Muscle layer of colon (tissue), 2 donors: ENCODE data around the gene UBE2I.

Source experiments
- H3K27ac ChIP-seq: one replicate; pipeline ENCODE4 v1.7.0; 2013; ENCODE audit warnings: low read depth, mild to moderate bottlenecking, low read length, moderate library complexity
- H3K27me3 ChIP-seq, 2 donors: one replicate each; pipeline ENCODE4 v1.7.0; 2013; ENCODE audit warnings: low read length in 2 of 2, mild to moderate bottlenecking in 2 of 2; ENCODE audit not compliant: insufficient read depth in 2 of 2, control insufficient read depth in 1 of 2
- H3K36me3 ChIP-seq: one replicate; pipeline ENCODE4 v1.7.0; 2013; ENCODE audit warnings: mild to moderate bottlenecking, low read length; ENCODE audit not compliant: insufficient read depth
- H3K4me1 ChIP-seq: one replicate; pipeline ENCODE4 v1.7.0; 2013; ENCODE audit warnings: mild to moderate bottlenecking, low read length; ENCODE audit not compliant: insufficient read depth
- H3K4me3 ChIP-seq, 2 donors: one replicate each; pipeline ENCODE4 v1.7.0; 2013; ENCODE audit warnings: low read length in 2 of 2, low read depth in 1 of 2, mild to moderate bottlenecking in 1 of 2, moderate library complexity in 1 of 2
- H3K9ac ChIP-seq: one replicate; pipeline ENCODE4 v1.7.0; 2013; ENCODE audit warnings: low read length
- H3K9me3 ChIP-seq: one replicate; pipeline ENCODE4 v1.7.0; 2013; ENCODE audit warnings: mild to moderate bottlenecking, low read length
- donor health status: abdominal sarcoma.
- donor health status: Adenocarcinoma of cecum.

The UBE2I gene

DNA sequence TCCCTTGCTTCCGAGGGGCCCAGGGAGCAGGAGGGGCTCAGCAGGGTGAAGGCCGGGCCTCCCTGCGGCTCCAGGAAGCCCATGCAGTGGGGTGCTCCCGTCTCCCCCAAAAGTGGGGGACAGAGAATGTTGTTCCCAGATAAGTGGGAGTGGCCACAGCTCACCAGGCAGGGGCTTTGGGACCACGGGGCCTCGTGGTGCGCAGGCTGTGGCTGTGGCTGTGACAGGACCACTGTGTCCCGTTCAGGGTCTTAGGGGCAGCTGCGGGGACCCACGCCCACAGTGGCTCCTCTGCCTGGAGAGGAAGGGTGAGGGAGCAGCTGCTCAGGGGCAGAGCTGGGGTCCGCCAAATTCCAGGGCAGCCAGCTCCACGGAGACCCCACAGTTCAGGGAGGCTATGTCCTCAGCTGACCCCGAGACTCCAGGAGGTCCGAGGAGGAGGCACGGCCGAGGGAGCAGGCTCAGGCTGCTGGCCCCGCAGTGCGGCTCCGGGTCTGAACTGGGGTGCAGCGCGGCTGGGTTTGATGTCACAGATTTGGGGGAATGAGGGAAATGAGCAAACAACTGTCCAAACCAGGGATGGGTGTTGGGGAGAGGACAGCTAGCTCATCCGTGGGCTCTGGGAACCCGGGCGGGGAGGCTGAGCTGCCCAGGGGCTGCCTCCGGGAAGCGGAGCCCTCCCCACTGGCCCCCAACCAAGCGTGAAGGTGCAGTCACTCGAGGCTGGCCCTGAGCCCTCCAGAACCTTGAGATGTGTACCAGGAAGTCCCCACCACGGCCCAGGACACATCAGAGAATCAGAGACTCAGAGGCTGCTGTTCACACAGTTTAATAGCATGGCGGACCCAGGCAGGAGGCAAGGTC, 30.1 kb upstream of the UBE2I start:
- H3K36me3 ChIP-seq: no peaks in the 10 kb centered on the region
- no peak overlapping the region for H3K9ac ChIP-seq
- H3K27ac ChIP-seq: no peak overlapping the region
- H3K27me3 ChIP-seq: peaks cover 0 to 30% of the 10 kb centered on the region in 2 donors
- no peak overlapping the region for H3K4me3 ChIP-seq
- H3K9me3 ChIP-seq: no peaks in the 10 kb centered on the region
- no peaks in the 10 kb centered on the region for H3K4me1 ChIP-seq

DNA sequence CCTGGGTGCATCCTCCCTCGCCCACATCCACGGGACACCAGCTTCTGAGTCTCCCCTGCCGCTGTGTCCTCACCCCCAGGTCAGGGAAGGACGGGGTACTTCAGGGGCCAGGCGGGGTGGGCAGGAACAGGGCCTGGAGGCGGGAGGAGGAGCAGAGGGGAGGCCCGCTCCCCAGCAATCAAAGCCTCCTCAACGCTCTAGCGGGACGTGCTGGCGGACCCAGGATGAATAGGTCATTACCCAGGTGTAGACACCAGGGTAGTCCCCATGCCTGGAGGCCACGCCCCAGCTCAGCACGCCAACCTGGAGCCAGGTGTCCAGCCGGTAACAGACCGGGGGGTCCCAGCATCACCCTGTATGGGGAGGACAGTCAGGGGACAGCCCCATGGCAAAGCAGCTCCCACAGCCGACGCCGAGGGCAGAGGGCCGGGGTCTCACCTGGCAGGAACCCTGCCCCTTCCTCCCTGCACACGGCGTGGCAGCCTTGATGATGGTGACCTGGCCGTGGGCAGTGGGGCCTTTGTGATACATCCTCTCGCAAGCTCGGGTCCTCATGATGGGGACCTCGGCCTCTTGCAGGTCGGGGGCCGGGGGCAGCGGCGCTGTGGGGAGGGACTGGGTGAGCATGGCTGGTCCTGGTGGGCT, 29.4 kb upstream of the UBE2I start:
- Histone ChIP-seq H3K4me1 (no peaks in the 10 kb centered on the region), H3K9ac (no peak overlapping the region), H3K27me3 (peaks cover 0 to 30% of the 10 kb centered on the region in 2 donors), H3K27ac (no peak overlapping the region), H3K4me3 (no peak overlapping the region), H3K36me3 (no peaks in the 10 kb centered on the region), H3K9me3 (no peaks in the 10 kb centered on the region)

DNA sequence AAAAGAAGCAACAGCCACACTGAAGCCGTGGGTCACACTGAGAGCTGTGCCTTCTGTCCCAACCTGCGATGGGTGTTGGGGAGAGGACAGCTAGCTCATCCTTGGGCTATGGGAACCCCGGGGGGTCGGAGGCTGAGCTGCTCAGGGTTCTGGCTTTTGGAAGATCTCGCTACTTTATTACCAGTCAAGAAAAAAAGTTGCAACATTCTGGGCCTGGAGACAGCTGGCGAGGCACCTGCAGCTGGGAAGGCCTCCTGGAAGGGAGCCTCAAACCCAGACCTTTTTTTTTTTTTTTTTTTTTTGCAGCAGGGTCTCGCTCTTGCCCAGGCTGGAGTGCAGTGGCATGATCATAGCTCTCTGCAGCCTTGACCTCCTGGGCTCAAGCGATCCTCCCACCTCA, 28.7 kb upstream of the UBE2I start:
- Histone ChIP-seq H3K9me3 (no peaks in the 10 kb centered on the region), H3K36me3 (no peaks in the 10 kb centered on the region), H3K27me3 (peaks cover 0 to 36% of the 10 kb centered on the region in 2 donors), H3K27ac (no peak overlapping the region), H3K4me1 (no peaks in the 10 kb centered on the region), H3K9ac (no peak overlapping the region), H3K4me3 (no peak overlapping the region)

DNA sequence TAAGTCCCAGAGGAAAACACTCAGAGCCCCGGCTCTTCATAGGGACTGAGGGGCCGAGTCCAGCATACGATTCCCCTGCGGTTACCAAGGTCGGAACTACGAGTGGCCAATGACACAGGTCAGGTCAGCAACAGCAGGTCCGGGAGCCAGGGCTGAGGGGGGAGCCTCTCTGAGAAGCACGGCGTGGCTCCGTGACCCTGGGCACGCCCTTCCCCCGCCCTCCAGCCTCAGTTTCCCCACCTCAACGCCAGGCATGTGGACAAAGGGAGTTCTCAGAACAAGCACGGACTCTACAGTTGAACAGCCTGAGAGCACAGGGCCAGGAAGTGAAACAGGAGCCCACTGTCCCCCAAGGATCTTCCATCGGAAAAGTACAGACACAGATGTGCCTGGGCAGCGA, 27.9 kb upstream of the UBE2I start:
- peaks cover 0 to 36% of the 10 kb centered on the region in 2 donors for H3K27me3 ChIP-seq
- H3K9me3 ChIP-seq: no peaks in the 10 kb centered on the region
- H3K4me1 ChIP-seq: no peaks in the 10 kb centered on the region
- no peak overlapping the region for H3K27ac ChIP-seq
- H3K36me3 ChIP-seq: no peaks in the 10 kb centered on the region
- no peak overlapping the region for H3K4me3 ChIP-seq
- no peak overlapping the region for H3K9ac ChIP-seq

DNA sequence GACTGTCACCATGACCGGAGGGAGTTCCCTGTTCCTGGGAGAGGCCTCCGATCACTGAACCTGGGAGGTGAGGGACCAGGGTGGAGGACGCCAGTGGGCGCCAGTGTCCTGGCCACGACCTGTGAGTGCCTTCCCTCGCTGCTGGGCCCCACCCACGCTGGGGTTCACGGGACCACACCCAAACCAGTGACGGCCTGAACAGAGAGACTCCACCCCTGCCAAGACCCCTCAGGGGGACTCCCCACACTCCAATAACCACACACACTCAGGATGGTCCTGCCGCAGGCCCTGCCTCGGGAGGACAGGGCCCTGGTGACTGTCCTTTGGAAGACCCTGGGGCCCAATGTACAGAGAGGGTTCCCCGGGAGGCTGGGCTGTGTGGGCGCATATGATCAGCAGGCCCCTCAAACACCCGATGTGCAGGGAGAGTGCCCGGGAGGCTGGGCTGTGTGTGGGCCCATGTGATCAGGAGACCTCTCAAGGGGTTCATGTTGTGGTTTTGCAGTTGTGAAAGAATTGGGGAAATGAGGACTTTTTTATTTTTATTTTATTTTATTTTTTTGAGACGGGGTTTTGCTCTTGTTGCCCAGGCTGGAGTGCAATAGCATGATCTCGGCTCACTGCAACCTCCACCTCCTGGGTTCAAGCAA, 27.0 kb upstream of the UBE2I start:
- no peak overlapping the region for H3K9ac ChIP-seq
- H3K27me3 ChIP-seq: peaks cover 0 to 34% of the 10 kb centered on the region in 2 donors
- no peak overlapping the region for H3K4me3 ChIP-seq
- no peak overlapping the region for H3K27ac ChIP-seq
- H3K4me1 ChIP-seq: no peaks in the 10 kb centered on the region
- H3K9me3 ChIP-seq: no peaks in the 10 kb centered on the region
- no peaks in the 10 kb centered on the region for H3K36me3 ChIP-seq

DNA sequence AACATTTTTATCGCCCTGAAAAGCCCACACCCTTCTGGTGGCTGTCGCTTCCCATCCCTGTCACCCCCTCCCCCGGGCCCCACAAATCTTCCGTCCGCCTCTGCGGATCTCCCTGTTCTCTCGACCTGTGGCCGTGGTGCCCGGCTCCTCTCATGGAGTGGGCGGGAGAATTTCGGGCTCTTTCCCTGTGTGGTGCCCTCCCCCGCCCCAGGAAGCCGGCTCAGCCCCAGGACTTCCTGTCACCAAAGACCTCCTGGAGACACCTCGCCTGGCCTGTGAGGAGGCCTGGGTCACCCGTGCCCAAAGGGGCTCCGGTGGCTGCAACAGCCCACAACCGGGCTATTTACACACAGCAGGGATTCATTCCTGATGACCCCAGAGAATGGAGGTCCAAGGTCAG, 26.1 kb upstream of the UBE2I start:
- H3K4me1 ChIP-seq: no peaks in the 10 kb centered on the region
- H3K27me3 ChIP-seq: peaks cover 3 to 35% of the 10 kb centered on the region in 2 donors
- H3K36me3 ChIP-seq: no peaks in the 10 kb centered on the region
- H3K9ac ChIP-seq: no peak overlapping the region
- H3K4me3 ChIP-seq: no peak overlapping the region
- no peaks in the 10 kb centered on the region for H3K9me3 ChIP-seq
- no peak overlapping the region for H3K27ac ChIP-seq

DNA sequence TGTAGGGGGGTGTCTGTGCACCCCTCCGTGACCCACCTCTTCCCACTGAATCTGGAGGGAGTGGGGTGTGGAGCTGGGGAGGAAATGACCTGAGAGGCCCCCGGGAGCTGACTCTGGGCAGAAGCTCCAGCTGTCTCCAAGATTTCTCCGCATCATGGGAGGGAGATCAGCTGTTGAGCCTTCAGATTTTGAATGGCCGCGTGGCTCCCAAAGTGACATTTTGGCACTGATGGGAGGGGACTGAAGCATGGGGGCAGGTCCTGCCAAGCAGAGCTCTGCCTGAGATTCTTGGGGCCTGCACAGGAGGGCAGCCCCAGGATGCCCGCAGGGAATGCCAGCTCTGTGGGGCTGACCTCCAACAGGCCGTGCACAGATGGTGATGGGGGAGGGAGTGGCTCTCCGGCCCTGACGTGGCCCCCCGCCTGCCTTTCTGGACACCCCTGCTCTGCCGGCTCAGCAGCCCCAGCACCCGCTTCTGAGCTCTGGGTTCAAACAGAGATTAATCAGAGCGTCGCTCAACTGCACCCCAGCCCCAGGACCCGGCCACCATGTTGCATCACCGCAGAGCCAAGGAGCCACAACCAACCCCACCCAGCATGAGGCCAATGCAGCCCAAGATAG, 25.3 kb upstream of the UBE2I start:
- H3K4me1 ChIP-seq: no peaks in the 10 kb centered on the region
- H3K9ac ChIP-seq: no peak overlapping the region
- no peak overlapping the region for H3K27ac ChIP-seq
- H3K27me3 ChIP-seq: peaks cover 6 to 36% of the 10 kb centered on the region in 2 donors
- H3K4me3 ChIP-seq: no peak overlapping the region
- no peaks in the 10 kb centered on the region for H3K36me3 ChIP-seq
- no peaks in the 10 kb centered on the region for H3K9me3 ChIP-seq

DNA sequence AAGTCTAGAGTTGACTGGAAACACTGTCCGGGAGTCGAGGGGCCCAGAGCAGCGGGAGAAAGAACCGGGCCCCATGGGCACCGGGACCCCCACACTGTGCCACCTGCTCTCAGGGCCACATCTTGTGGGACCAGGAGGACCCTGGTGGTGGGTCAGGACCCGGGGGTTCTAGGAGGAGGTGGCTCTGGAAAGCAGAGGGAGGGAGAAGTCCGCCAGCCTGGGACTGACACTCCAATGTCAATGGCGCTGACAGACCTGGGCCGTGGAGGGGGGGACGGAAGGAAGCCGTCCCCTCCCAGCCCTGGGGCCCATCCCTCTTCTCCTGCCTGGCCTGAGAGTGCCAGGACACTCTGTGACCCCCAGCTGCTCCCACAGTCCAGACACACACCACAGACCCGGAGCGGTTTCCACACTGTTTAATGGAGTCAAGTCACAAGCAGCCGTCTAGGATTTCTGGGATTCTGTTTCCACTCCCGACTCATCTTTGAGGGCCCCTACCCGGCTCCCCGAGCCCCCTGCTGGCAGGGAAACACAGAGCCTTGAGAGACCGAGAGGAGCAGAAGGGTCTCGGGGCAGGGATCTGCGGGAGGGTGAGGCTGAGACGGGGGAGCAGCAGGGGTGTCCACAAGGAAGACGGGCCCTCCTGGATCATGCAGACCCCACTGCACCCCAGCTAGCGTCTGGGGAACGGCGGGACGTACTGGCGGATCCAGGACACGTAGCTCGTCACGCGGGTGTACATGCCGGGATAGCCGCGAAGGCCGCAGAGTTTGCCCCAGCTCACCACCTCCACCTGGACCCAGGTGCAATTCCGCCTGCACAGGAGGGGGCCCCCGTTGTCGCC, 23.5 kb upstream of the UBE2I start:
- H3K4me3 ChIP-seq: no peak overlapping the region
- H3K27me3 ChIP-seq: peaks cover 6 to 46% of the 10 kb centered on the region in 2 donors
- H3K9me3 ChIP-seq: no peaks in the 10 kb centered on the region
- no peaks in the 10 kb centered on the region for H3K4me1 ChIP-seq
- no peak overlapping the region for H3K27ac ChIP-seq
- no peak overlapping the region for H3K9ac ChIP-seq
- no peaks in the 10 kb centered on the region for H3K36me3 ChIP-seq

DNA sequence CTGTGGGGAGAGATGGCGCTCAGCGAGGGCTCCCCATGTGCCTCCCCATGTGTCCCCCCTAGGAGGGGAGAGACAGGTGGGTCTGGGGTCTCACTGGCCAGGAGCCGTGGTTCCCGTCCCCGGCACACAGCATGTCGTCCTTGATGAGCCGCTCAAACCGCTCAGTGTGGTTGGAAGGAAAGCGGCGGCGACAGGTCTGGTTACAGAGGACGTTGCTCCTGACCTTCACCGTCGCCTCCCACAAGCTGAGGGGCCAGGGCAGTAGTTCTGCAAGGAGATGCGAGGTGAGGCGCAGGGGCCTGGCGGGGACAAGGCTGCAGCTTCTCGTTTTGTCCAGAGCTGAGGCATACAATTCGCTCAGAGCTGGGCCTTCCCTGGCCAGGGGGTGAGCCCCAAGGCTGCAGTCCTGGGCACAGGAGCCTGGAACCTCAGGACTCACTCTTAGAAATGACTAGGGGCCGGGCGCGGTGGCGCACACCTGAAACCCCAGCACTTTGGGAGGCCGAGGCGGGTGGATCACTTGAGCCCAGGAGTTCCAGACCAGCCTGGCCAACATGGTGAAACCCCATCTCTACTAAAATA, 22.8 kb upstream of the UBE2I start:
- Histone ChIP-seq H3K27me3 (peaks cover 6 to 47% of the 10 kb centered on the region in 2 donors), H3K4me3 (no peak overlapping the region), H3K4me1 (no peaks in the 10 kb centered on the region), H3K27ac (no peak overlapping the region), H3K36me3 (no peaks in the 10 kb centered on the region), H3K9ac (no peak overlapping the region), H3K9me3 (no peaks in the 10 kb centered on the region)

DNA sequence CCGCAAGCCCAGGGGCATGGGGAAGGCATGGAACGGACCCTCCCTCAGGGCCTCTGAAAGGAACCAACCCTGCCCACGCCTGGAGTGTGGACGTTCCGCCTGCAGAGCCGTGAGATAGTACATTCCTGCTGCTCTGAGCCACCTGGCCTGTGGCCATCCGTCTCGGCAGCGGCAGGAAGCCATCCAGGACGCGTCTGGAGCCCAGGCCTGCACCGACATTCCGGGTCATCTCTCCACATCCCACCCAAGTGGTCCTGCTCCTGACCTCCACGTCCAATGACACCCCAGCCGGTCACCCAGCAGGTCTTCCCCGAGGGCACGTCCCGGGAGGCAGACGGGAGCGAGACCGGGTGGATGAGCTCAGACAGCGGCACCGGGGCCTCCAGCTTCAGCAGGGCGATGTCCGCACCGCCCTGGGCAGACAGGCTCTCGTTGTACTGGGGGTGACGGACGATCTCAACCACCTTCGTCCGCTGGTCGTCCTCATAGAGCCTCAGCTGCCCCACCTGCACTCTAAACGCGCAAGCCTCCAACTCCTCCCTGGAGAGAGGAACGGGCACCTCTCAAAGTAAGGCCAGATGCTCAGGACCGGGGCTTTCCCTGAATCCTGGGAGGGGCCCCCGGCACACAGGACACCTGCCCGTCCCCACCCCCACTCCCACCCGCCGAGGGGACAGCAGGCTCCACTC, 21.3 kb upstream of the UBE2I start:
- H3K4me1 ChIP-seq: no peaks in the 10 kb centered on the region
- no peak overlapping the region for H3K27ac ChIP-seq
- no peaks in the 10 kb centered on the region for H3K9me3 ChIP-seq
- peaks cover 6 to 52% of the 10 kb centered on the region in 2 donors for H3K27me3 ChIP-seq
- H3K9ac ChIP-seq: no peak overlapping the region
- no peak overlapping the region for H3K4me3 ChIP-seq
- no peaks in the 10 kb centered on the region for H3K36me3 ChIP-seq
